H9 (cell line): ENCODE data around the gene CSRNP2. TPM values are rescaled to one million over a fixed set of nuclear protein-coding genes. Genes with fewer than 3 reads are reported as not detected.

Experiments
- DNase-seq: peaks from one replicate; pipeline ENCODE4 v3.0.0-alpha.2; 2017
- H2AFZ ChIP-seq: one replicate; pipeline ENCODE4 v1.6.1; 2013; ENCODE audit warnings: mild to moderate bottlenecking, low read length, control low read depth, moderate library complexity
- H2AK5ac ChIP-seq: 2 replicates; pipeline ENCODE4 v1.6.1; 2013; ENCODE audit warnings: low read length, control low read depth, mixed read lengths; ENCODE audit not compliant: insufficient read length
- H2BK120ac ChIP-seq: one replicate; pipeline ENCODE4 v1.6.1; 2013; ENCODE audit warnings: low read depth, mild to moderate bottlenecking, low read length, control low read depth, inconsistent platforms; ENCODE audit not compliant: poor library complexity, severe bottlenecking
- H2BK12ac ChIP-seq: 2 replicates; pipeline ENCODE4 v1.6.1; 2013; ENCODE audit warnings: low read length, control low read depth, mixed read lengths, low read depth; ENCODE audit not compliant: insufficient read length
- H2BK15ac ChIP-seq: 2 replicates; pipeline ENCODE4 v1.6.1; 2013; ENCODE audit warnings: low read depth, low read length, control low read depth
- H2BK20ac ChIP-seq: one replicate; pipeline ENCODE4 v1.6.1; 2013; ENCODE audit warnings: low read depth, mild to moderate bottlenecking, low read length, control low read depth, inconsistent platforms; ENCODE audit not compliant: poor library complexity, severe bottlenecking
- H2BK5ac ChIP-seq: 2 replicates; pipeline ENCODE4 v1.6.1; 2013; ENCODE audit warnings: low read length, control low read depth, mixed read lengths; ENCODE audit not compliant: insufficient read length
- H3K14ac ChIP-seq: 2 replicates; pipeline ENCODE4 v1.6.1; 2013; ENCODE audit warnings: low read length, control low read depth; ENCODE audit not compliant: insufficient read depth
- H3K18ac ChIP-seq: 2 replicates; pipeline ENCODE4 v1.6.1; 2013; ENCODE audit warnings: low read depth, mild to moderate bottlenecking, mixed read lengths, low read length, control low read depth; ENCODE audit not compliant: insufficient read length
- H3K23ac ChIP-seq: 2 replicates; pipeline ENCODE4 v1.6.1; 2013; ENCODE audit warnings: low read length, control low read depth, mixed read lengths, low read depth; ENCODE audit not compliant: insufficient read length
- H3K23me2 ChIP-seq: 2 replicates; pipeline ENCODE4 v1.6.1; 2013; ENCODE audit warnings: low read depth, mild to moderate bottlenecking, mixed read lengths, low read length, control low read depth; ENCODE audit not compliant: insufficient read length, poor library complexity, severe bottlenecking
- H3K27ac ChIP-seq: 2 replicates; pipeline ENCODE4 v1.5.1; 2013; ENCODE audit warnings: low read length, control low read depth, mixed read lengths, low read depth; ENCODE audit not compliant: insufficient read length
- H3K27me3 ChIP-seq: 2 replicates; pipeline ENCODE4 v1.6.1; 2013; ENCODE audit warnings: low read length, control low read depth, inconsistent platforms; ENCODE audit not compliant: insufficient read depth
- H3K4ac ChIP-seq: 2 replicates; pipeline ENCODE4 v1.6.1; 2013; ENCODE audit warnings: low read depth, mild to moderate bottlenecking, control low read depth, inconsistent platforms, low read length, moderate library complexity
- H3K4me1 ChIP-seq: 2 replicates; pipeline ENCODE4 v1.6.1; 2013; ENCODE audit warnings: low read length, control low read depth, inconsistent platforms; ENCODE audit not compliant: insufficient read depth
- H3K4me2 ChIP-seq: 2 replicates; pipeline ENCODE4 v1.6.1; 2013; ENCODE audit warnings: low read length, control low read depth, mixed read lengths; ENCODE audit not compliant: insufficient read length, insufficient read depth
- H3K56ac ChIP-seq: 2 replicates; pipeline ENCODE4 v1.6.1; 2013; ENCODE audit warnings: low read depth, mild to moderate bottlenecking, mixed read lengths, low read length, control low read depth; ENCODE audit not compliant: insufficient read length
- H3K79me1 ChIP-seq: 2 replicates; pipeline ENCODE4 v1.6.1; 2013; ENCODE audit warnings: low read depth, mild to moderate bottlenecking, moderate library complexity, low read length, control low read depth, inconsistent platforms; ENCODE audit not compliant: insufficient read depth, poor library complexity, severe bottlenecking
- H3K79me2 ChIP-seq: 2 replicates; pipeline ENCODE4 v1.6.1; 2013; ENCODE audit warnings: low read length, control low read depth, inconsistent platforms; ENCODE audit not compliant: insufficient read depth
- H3K9ac ChIP-seq: 2 replicates; pipeline ENCODE4 v1.6.1; 2013; ENCODE audit warnings: low read length, control low read depth, mixed read lengths; ENCODE audit not compliant: insufficient read length; ENCODE audit errors: extremely low read depth
- H3K9me3 ChIP-seq: one replicate; pipeline ENCODE4 v1.6.1; 2013; ENCODE audit warnings: low read depth, low read length, inconsistent platforms; ENCODE audit not compliant: control insufficient read depth
- H3T11ph ChIP-seq: one replicate; pipeline ENCODE4 v1.6.1; 2013; ENCODE audit warnings: mild to moderate bottlenecking, low read length, control low read depth, inconsistent platforms
- H4K20me1 ChIP-seq: one replicate; pipeline ENCODE4 v1.6.1; 2013; ENCODE audit not compliant: control insufficient read depth, insufficient read length, insufficient read depth
- H4K5ac ChIP-seq: 2 replicates; pipeline ENCODE4 v1.6.1; 2013; ENCODE audit warnings: low read depth, mild to moderate bottlenecking, mixed read lengths, low read length, control low read depth; ENCODE audit not compliant: insufficient read length
- H4K8ac ChIP-seq: replicated peaks from 2 replicates; pipeline ENCODE4 v1.6.1; 2013; ENCODE audit warnings: low read length, control low read depth, mixed read lengths, low read depth; ENCODE audit not compliant: insufficient read length
- H4K91ac ChIP-seq: 2 replicates; pipeline ENCODE4 v1.6.1; 2013; ENCODE audit warnings: low read depth, mild to moderate bottlenecking, moderate library complexity, mixed read lengths, low read length, control low read depth; ENCODE audit not compliant: insufficient read length
- H3K27ac Mint-ChIP-seq, 3 experiments: 2 replicates in 2 of 3; 3 replicates in 1 of 3; pipeline ENCODE4 v1.8.0; 2020 to 2021; ENCODE audit warnings: mixed read lengths in 3 of 3, mild to moderate bottlenecking in 1 of 3, moderate library complexity in 1 of 3
- H3K27me3 Mint-ChIP-seq: 2 replicates; pipeline ENCODE4 v1.8.0; 2021; ENCODE audit warnings: low read depth, mild to moderate bottlenecking, moderate library complexity, mixed read lengths
- H3K36me3 Mint-ChIP-seq, 3 experiments: 2 replicates in 2 of 3; 3 replicates in 1 of 3; pipeline ENCODE4 v1.8.0; 2020 to 2021; ENCODE audit warnings: low read depth in 3 of 3, mixed read lengths in 3 of 3; ENCODE audit not compliant: insufficient read depth in 1 of 3
- H3K4me1 Mint-ChIP-seq, 2 experiments: 2 replicates each; pipeline ENCODE4 v1.8.0; 2020; ENCODE audit warnings: mixed read lengths in 2 of 2
- H3K4me3 Mint-ChIP-seq, 2 experiments: 2 replicates in 1 of 2; 3 replicates in 1 of 2; pipeline ENCODE4 v1.8.0; 2020 to 2021; ENCODE audit warnings: mild to moderate bottlenecking in 2 of 2, mixed read lengths in 2 of 2, moderate library complexity in 1 of 2
- H3K9me3 Mint-ChIP-seq, 2 experiments: 2 replicates in 1 of 2; 3 replicates in 1 of 2; pipeline ENCODE4 v1.8.0; 2020; ENCODE audit warnings: mild to moderate bottlenecking in 2 of 2, mixed read lengths in 2 of 2, moderate library complexity in 1 of 2
- WGBS: extraction: QIAGEN DNeasy Blood & Tissue Kit; methylation state at CpG from one replicate; pipeline ENCODE4 v1.1.7; 2013; ENCODE audit warnings: missing lambda C conversion rate, low lambda C conversion rate, mixed read lengths; ENCODE audit not compliant: insufficient read length; ENCODE audit errors: extremely low coverage; 5-methylcytosine and 5-hydroxymethylcytosine counted together
- total RNA-seq: library from RNA; stranded (reverse); gene quantifications from 2 replicates; pipeline ENCODE4 v1.2.1, GENCODE V29; 2021
- TF ChIP-seq, protein P1 (sequence below): fragments of 200-600 bp; sonication (generic); conservative IDR thresholded peaks from 3 replicates; pipeline ENCODE4 v1.8.0; 2021; ENCODE audit warnings: antibody characterized with exemption, mild to moderate bottlenecking

CSRNP2 gene
- total RNA-seq, 1 experiment from 2014 or later = 38.6 TPM

- TF ChIP-seq, protein P1, sequence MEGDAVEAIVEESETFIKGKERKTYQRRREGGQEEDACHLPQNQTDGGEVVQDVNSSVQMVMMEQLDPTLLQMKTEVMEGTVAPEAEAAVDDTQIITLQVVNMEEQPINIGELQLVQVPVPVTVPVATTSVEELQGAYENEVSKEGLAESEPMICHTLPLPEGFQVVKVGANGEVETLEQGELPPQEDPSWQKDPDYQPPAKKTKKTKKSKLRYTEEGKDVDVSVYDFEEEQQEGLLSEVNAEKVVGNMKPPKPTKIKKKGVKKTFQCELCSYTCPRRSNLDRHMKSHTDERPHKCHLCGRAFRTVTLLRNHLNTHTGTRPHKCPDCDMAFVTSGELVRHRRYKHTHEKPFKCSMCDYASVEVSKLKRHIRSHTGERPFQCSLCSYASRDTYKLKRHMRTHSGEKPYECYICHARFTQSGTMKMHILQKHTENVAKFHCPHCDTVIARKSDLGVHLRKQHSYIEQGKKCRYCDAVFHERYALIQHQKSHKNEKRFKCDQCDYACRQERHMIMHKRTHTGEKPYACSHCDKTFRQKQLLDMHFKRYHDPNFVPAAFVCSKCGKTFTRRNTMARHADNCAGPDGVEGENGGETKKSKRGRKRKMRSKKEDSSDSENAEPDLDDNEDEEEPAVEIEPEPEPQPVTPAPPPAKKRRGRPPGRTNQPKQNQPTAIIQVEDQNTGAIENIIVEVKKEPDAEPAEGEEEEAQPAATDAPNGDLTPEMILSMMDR = no peak
- no peak overlapping the region for H2AK5ac ChIP-seq
- no peak overlapping the region for H3K27ac ChIP-seq
- H3K4me2 ChIP-seq = peak overlapping the region; percentile 92
- H2BK20ac ChIP-seq = no peak overlapping the region
- no peak overlapping the region for H3K23ac ChIP-seq
- H2BK12ac ChIP-seq = no peak overlapping the region
- Mint-ChIP-seq H3K4me1 (peaks cover 11 to 16% of the 10 kb centered on the region in 2 experiments), H3K4me3 (peak overlapping the region; percentile 88 to 94), H3K27ac (peak overlapping the region; percentile 13 to 95 (median 21); a peak in 5 of 7 replicates), H3K9me3 (no peaks in the 10 kb centered on the region; a peak in 1 of 5 replicates), H3K36me3 (peaks cover 5 to 13% (median 12%) of the 10 kb centered on the region in 3 experiments; a peak in 5 of 7 replicates), H3K27me3 (no peaks in the 10 kb centered on the region)
- H2BK120ac ChIP-seq = no peak overlapping the region
- H2BK15ac ChIP-seq = no peak overlapping the region
- H3K4me1 ChIP-seq = 0 out of 2 replicates have a peak, but pooled peaks cover 2% of the 10 kb centered on the region
- H3K56ac ChIP-seq = no peak overlapping the region
- no peak overlapping the region for H2BK5ac ChIP-seq
- no peaks in the 10 kb centered on the region for H3K79me1 ChIP-seq
- H2AFZ ChIP-seq = no peak overlapping the region
- H4K8ac ChIP-seq = no peak overlapping the region
- WGBS = no CpG with 5 or more reads among the region's 14 CpGs
- no peaks in the 10 kb centered on the region for H4K20me1 ChIP-seq
- no peak overlapping the region for H3T11ph ChIP-seq
- H4K5ac ChIP-seq = no peak overlapping the region
- H3K9ac ChIP-seq = peak overlapping the region; percentile 58
- H3K79me2 ChIP-seq = no peaks in the 10 kb centered on the region
- H3K14ac ChIP-seq = no peak overlapping the region
- H3K18ac ChIP-seq = no peak overlapping the region
- DNase-seq = no peak
- no peaks in the 10 kb centered on the region for H3K27me3 ChIP-seq
- no peak overlapping the region for H4K91ac ChIP-seq
- no peak overlapping the region for H3K4ac ChIP-seq
- H3K9me3 ChIP-seq = no peaks in the 10 kb centered on the region
- peaks cover 6% of the 10 kb centered on the region for H3K23me2 ChIP-seq
Measured at GRCh38 chr12:51048661-51049251, 34.6 kb downstream of the CSRNP2 start.
